K562 (cell line): Measurements from ENCODE around the gene PRKACA. TPM values are rescaled to one million over a fixed set of nuclear protein-coding genes. Genes with fewer than 3 reads are reported as not detected.

Experiments
- ATF1 ChIP-seq, 2 experiments: fragments of 450-650 bp in 1 of 2; IDR thresholded peaks; 2 replicates each; pipeline ENCODE4 v1.6.1; 2016; ENCODE audit warnings: missing compliant biosample characterization in 1 of 2, missing genetic modification characterization in 1 of 2
- CBX2 ChIP-seq: fragments of 200-600 bp; sonication (generic); IDR thresholded peaks from one replicate; pipeline ENCODE4 v1.6.1; 2012; ENCODE audit warnings: mild to moderate bottlenecking, low read length, inconsistent platforms; ENCODE audit not compliant: insufficient read depth, poor library complexity, severe bottlenecking
- DNMT1 ChIP-seq: fragments of 450-650 bp; IDR thresholded peaks from 2 replicates; pipeline ENCODE4 v1.6.1; 2016; ENCODE audit warnings: antibody characterized with exemption, mild to moderate bottlenecking
- HLTF ChIP-seq: fragments of 450-650 bp; IDR thresholded peaks from 2 replicates; pipeline ENCODE4 v1.6.1; 2016
- HMG20A ChIP-seq: fragments of 450-650 bp; formaldehyde crosslinking; conservative IDR thresholded peaks from 2 replicates; pipeline ENCODE4 v1.4.0; 2020; ENCODE audit warnings: mild to moderate bottlenecking, mixed read lengths
- MEF2A ChIP-seq: IDR thresholded peaks from 2 replicates; pipeline ENCODE4 v1.6.1; 2011; ENCODE audit warnings: low read depth, mild to moderate bottlenecking, low read length, moderate library complexity; ENCODE audit not compliant: control insufficient read depth
- MEF2D ChIP-seq: conservative IDR thresholded peaks from 2 replicates; pipeline ENCODE4 v1.6.1; 2016; ENCODE audit warnings: low read depth, missing genetic modification characterization, missing compliant biosample characterization
- MLLT1 ChIP-seq, 2 experiments: fragments of 450-650 bp; IDR thresholded peaks; 2 replicates each; pipeline ENCODE4 v1.6.1; 2016
- NEUROD1 ChIP-seq: fragments of 150-350 bp; IDR thresholded peaks from 2 replicates; pipeline ENCODE4 v1.6.1; 2014; ENCODE audit warnings: borderline replicate concordance, low read length, low read depth; ENCODE audit not compliant: partially characterized antibody
- NRF1 ChIP-seq, 2 experiments: fragments of 450-650 bp; IDR thresholded peaks in 1 of 2; conservative IDR thresholded peaks in 1 of 2; 2 replicates each; pipeline ENCODE4 v1.6.1; 2014; ENCODE audit warnings: mild to moderate bottlenecking in 2 of 2
- SIN3A ChIP-seq, 2 experiments: fragments of 150-350 bp in 1 of 2; IDR thresholded peaks; 2 replicates each; pipeline ENCODE4 v1.6.1; 2011 to 2016; ENCODE audit warnings: borderline replicate concordance in 2 of 2, low read depth in 2 of 2, low read length in 2 of 2, mild to moderate bottlenecking in 2 of 2, moderate library complexity in 2 of 2; ENCODE audit not compliant: control insufficient read depth in 1 of 2
- ZNF639 ChIP-seq, 2 experiments: fragments of 200-800 bp in 1 of 2; sonication (Bioruptor generic) in 1 of 2; sonication (generic) in 1 of 2; formaldehyde crosslinking in 1 of 2; IDR thresholded peaks in 1 of 2; conservative IDR thresholded peaks in 1 of 2; 2 replicates each; pipeline versions ENCODE4 v1.5.0 to v1.6.1; 2016 to 2020; ENCODE audit warnings: missing compliant biosample characterization in 1 of 2, missing genetic modification characterization in 1 of 2, missing genetic modification reagents in 1 of 2
- polyA plus RNA-seq, 8 experiments: library from polyadenylated mRNA; depleted of rRNA in 4 of 8; stranded (reverse) in 5 of 8; unstranded in 3 of 8; fragments of >200 nt; fragmentation: Nextera tagmentation in 2 of 8; fragmentation: Illumina TruSeq in 1 of 8; extraction: Ambion mirVana in 2 of 8; extraction: Trizol in 1 of 8; gene quantifications; 2 replicates each; pipeline versions ENCODE4 v1.2.1 to v1.2.3, GENCODE V29; 2011 to 2014; ENCODE audit warnings: inconsistent platforms in 1 of 8, missing spikeins in 1 of 8
- total RNA-seq, 7 experiments: library from RNA; depleted of rRNA in 6 of 7; stranded (reverse); fragments of >200 nt in 6 of 7; fragmentation: Illumina TruSeq in 2 of 7; extraction: Trizol in 2 of 7; gene quantifications; 2 replicates each; pipeline versions ENCODE4 v1.2.1 to v1.2.3, GENCODE V29; 2011 to 2021; ENCODE audit warnings: low replicate concordance in 1 of 7
- TF ChIP-seq, protein P1 (sequence below): IDR thresholded peaks from 2 replicates; pipeline ENCODE4 v1.6.1; 2011; ENCODE audit not compliant: insufficient read length; ENCODE audit errors: extremely low read depth
- TF ChIP-seq, protein P2 (sequence below): fragments of 250-450 bp; sonication (Bioruptor Pico); IDR thresholded peaks from 2 replicates; pipeline ENCODE4 v1.5.1; 2021; ENCODE audit warnings: mild to moderate bottlenecking
- TF ChIP-seq, protein P3 (sequence below): fragments of 450-650 bp; IDR thresholded peaks from 2 replicates; pipeline ENCODE4 v1.7.1; 2018; ENCODE audit warnings: mild to moderate bottlenecking, low read depth; ENCODE audit not compliant: partially characterized antibody
- TF ChIP-seq, protein P4 (sequence below): sonication (generic); formaldehyde crosslinking; IDR thresholded peaks from 2 replicates; pipeline ENCODE4 v1.8.1; 2023; ENCODE audit warnings: mild to moderate bottlenecking, missing genetic modification reagents, moderate library complexity

PRKACA gene
- total and polyA plus RNA-seq, 9 of the 15 experiments (the other 6 are each of a cell fraction or from before 2014, with no cell fraction given), result 1.2 to 63.1 (median 13.0) TPM

GRCh38 chr19:14117668-14118164, at the start of gene PRKACA (continued):
- TF ChIP-seq, protein P1, sequence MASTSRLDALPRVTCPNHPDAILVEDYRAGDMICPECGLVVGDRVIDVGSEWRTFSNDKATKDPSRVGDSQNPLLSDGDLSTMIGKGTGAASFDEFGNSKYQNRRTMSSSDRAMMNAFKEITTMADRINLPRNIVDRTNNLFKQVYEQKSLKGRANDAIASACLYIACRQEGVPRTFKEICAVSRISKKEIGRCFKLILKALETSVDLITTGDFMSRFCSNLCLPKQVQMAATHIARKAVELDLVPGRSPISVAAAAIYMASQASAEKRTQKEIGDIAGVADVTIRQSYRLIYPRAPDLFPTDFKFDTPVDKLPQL, result no peak
- peak in 1 of 2 experiments; percentile 98; a peak in 2 of 4 replicates for TF ChIP-seq MLLT1 (IDR thresholded peaks at IDR 0.05)
- TF ChIP-seq DNMT1, result no peak
- TF ChIP-seq, protein P2, sequence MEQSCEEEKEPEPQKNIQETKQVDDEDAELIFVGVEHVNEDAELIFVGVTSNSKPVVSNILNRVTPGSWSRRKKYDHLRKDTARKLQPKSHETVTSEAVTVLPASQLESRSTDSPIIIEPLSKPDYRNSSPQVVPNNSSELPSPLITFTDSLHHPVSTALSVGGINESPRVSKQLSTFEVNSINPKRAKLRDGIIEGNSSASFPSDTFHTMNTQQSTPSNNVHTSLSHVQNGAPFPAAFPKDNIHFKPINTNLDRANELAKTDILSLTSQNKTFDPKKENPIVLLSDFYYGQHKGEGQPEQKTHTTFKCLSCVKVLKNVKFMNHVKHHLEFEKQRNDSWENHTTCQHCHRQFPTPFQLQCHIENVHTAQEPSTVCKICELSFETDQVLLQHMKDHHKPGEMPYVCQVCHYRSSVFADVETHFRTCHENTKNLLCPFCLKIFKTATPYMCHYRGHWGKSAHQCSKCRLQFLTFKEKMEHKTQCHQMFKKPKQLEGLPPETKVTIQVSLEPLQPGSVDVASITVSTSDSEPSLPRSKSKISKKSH (CRISPR knock-in tag), result no peak
- TF ChIP-seq, protein P3, sequence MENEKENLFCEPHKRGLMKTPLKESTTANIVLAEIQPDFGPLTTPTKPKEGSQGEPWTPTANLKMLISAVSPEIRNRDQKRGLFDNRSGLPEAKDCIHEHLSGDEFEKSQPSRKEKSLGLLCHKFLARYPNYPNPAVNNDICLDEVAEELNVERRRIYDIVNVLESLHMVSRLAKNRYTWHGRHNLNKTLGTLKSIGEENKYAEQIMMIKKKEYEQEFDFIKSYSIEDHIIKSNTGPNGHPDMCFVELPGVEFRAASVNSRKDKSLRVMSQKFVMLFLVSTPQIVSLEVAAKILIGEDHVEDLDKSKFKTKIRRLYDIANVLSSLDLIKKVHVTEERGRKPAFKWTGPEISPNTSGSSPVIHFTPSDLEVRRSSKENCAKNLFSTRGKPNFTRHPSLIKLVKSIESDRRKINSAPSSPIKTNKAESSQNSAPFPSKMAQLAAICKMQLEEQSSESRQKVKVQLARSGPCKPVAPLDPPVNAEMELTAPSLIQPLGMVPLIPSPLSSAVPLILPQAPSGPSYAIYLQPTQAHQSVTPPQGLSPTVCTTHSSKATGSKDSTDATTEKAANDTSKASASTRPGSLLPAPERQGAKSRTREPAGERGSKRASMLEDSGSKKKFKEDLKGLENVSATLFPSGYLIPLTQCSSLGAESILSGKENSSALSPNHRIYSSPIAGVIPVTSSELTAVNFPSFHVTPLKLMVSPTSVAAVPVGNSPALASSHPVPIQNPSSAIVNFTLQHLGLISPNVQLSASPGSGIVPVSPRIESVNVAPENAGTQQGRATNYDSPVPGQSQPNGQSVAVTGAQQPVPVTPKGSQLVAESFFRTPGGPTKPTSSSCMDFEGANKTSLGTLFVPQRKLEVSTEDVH, result peak; percentile 27
- TF ChIP-seq ATF1 (CRISPR knock-in tag; IDR thresholded peaks at IDR 0.05), result 0 out of 2 replicates have a peak, but pooled peaks have one; percentile 23
- peak; percentile 93 for TF ChIP-seq ATF1 (tag; IDR thresholded peaks at IDR 0.05)
- TF ChIP-seq SIN3A (IDR thresholded peaks at IDR 0.05; ENCODE audit: borderline replicate concordance in 2 of 2, control insufficient read depth in 1 of 2, low read depth in 2 of 2, low read length in 2 of 2), result 0 out of 4 replicates have a peak, but pooled peaks of 1 of the 2 experiments have one; percentile 10
- no peak for TF ChIP-seq CBX2
- no peak for TF ChIP-seq HLTF
- TF ChIP-seq NEUROD1, result peak; percentile 100
- peak in 1 of 2 experiments; percentile 99; a peak in 2 of 4 replicates for TF ChIP-seq ZNF639 (CRISPR knock-in tag; conservative IDR thresholded peaks at IDR 0.05 in 1 of 2, IDR thresholded peaks at IDR 0.05 in 1 of 2)
- TF ChIP-seq, protein P4, sequence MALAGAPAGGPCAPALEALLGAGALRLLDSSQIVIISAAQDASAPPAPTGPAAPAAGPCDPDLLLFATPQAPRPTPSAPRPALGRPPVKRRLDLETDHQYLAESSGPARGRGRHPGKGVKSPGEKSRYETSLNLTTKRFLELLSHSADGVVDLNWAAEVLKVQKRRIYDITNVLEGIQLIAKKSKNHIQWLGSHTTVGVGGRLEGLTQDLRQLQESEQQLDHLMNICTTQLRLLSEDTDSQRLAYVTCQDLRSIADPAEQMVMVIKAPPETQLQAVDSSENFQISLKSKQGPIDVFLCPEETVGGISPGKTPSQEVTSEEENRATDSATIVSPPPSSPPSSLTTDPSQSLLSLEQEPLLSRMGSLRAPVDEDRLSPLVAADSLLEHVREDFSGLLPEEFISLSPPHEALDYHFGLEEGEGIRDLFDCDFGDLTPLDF (CRISPR knock-in tag), result no peak
- no peak for TF ChIP-seq MEF2A
- TF ChIP-seq NRF1 (conservative IDR thresholded peaks at IDR 0.05 in 1 of 2, IDR thresholded peaks at IDR 0.05 in 1 of 2), result peak; percentile 68 to 79
- TF ChIP-seq HMG20A (CRISPR knock-in tag), result no peak
- TF ChIP-seq MEF2D (tag), result no peak
